Immature natural killer cell (primary cell): ENCODE results near the gene SEBOX. TPM values are rescaled to one million over a fixed set of nuclear protein-coding genes. Genes with fewer than 3 reads are reported as not detected.

Experiments used
- DNase-seq, 3 donors: peaks; one replicate each; pipeline ENCODE4 v3.0.0; 2022; ENCODE audit warnings: mixed read lengths in 1 of 3
- H3K27ac Mint-ChIP-seq, 6 donors: one replicate each; pipeline ENCODE4 v1.8.0; 2020; ENCODE audit warnings: mixed read lengths in 6 of 6, mild to moderate bottlenecking in 5 of 6, inconsistent platforms in 4 of 6, moderate library complexity in 3 of 6
- H3K27me3 Mint-ChIP-seq, 3 donors: one replicate each; pipeline ENCODE4 v1.8.0; 2020 to 2021; ENCODE audit warnings: low read depth in 3 of 3, mild to moderate bottlenecking in 3 of 3, mixed read lengths in 3 of 3, moderate library complexity in 3 of 3, inconsistent platforms in 1 of 3
- H3K36me3 Mint-ChIP-seq, 3 donors: one replicate each; pipeline ENCODE4 v1.8.0; 2020; ENCODE audit warnings: mixed read lengths in 3 of 3, inconsistent platforms in 2 of 3, mild to moderate bottlenecking in 2 of 3
- H3K4me1 Mint-ChIP-seq, 2 donors: one replicate each; pipeline ENCODE4 v1.8.0; 2020; ENCODE audit warnings: inconsistent platforms in 2 of 2, mild to moderate bottlenecking in 2 of 2, mixed read lengths in 2 of 2, moderate library complexity in 1 of 2
- H3K4me3 Mint-ChIP-seq, 5 donors: one replicate each; pipeline ENCODE4 v1.8.0; 2020; ENCODE audit warnings: mild to moderate bottlenecking in 5 of 5, mixed read lengths in 5 of 5, inconsistent platforms in 3 of 5, moderate library complexity in 3 of 5
- H3K9me3 Mint-ChIP-seq, 6 donors: one replicate each; pipeline ENCODE4 v1.8.0; 2020; ENCODE audit warnings: mild to moderate bottlenecking in 6 of 6, mixed read lengths in 6 of 6, inconsistent platforms in 4 of 6, moderate library complexity in 3 of 6
- polyA plus RNA-seq, 3 donors: library from polyadenylated mRNA; unstranded; fragments of 300-500 nt; fragmentation: Illumina TruSeq; gene quantifications; one replicate each; pipeline ENCODE4 v1.2.3, GENCODE V29; 2021

Gene SEBOX
- polyA plus RNA-seq, 3 donors from 2014 or later = not detected

DNA sequence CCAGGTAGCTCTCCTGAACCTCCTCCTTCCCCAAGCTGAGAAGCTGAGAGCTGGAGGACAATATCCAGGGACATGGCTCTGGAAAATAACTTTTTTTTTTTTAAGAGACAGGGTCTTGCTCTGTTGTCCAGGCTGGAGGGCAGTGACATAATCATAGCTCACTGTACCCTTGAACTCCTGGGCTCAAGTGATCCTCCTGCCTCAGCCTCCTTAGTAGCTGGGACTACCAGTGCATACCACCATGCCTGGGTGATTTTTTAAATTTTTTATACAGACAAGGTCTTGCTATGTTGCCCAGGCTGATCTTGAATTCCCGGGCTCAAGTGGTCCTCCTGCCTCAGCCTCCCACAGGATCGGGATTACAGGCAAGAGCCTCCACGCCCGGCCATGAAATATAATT lies 34.8 kb upstream of the SEBOX start:
- H3K36me3 Mint-ChIP-seq = peaks cover 0 to 9% (median 3%) of the 10 kb centered on the region in 3 donors
- H3K4me1 Mint-ChIP-seq = peaks cover 0 to 2% of the 10 kb centered on the region in 2 donors
- H3K27ac Mint-ChIP-seq = no peak overlapping the region
- no peak for DNase-seq
- H3K4me3 Mint-ChIP-seq = no peak overlapping the region
- peaks cover 1 to 2% (median 2%) of the 10 kb centered on the region in 3 donors for H3K27me3 Mint-ChIP-seq
- H3K9me3 Mint-ChIP-seq = no peaks in the 10 kb centered on the region

DNA sequence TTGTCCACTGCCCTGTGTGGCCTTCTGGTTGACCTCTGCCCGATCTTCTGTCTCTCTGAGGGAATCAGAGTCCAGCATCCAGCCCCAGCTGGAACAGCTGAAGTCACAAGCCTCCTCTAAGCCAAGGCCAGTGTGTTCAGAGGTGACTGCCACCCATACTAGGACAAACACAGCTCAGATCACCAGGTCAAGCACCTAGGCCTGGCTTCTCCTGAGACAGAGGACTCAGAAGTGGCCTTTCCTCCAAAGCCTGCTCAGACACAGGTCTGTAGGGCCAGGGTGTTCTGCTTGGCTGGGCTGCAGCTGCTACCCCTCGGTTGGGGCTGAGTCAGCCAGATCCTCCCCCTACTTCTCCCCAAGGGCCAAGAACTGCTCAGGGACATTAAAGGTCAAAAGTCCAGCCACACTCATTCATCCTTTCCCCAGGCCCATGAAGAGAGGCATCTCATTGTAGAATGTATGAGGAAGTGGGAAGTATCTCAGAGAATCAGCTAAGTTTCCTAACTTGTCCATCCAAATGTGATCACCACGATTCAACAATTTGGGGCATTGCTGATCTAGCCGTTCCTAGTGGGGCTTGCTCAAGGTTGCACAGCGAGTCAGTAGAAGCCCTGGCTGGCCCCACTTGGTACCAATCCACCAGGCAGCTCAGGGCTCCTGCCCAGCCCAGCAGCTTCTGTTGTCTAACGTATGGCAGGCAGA lies 33.4 kb upstream of the SEBOX start:
- Mint-ChIP-seq H3K9me3 (no peaks in the 10 kb centered on the region), H3K4me3 (no peak overlapping the region), H3K36me3 (peaks cover 6 to 16% (median 10%) of the 10 kb centered on the region in 3 donors), H3K4me1 (no peaks in the 10 kb centered on the region), H3K27me3 (peaks cover 0 to 3% (median 2%) of the 10 kb centered on the region in 3 donors), H3K27ac (peak overlapping the region in 3 of 6 donors; percentile 6 to 57 (median 22))
- DNase-seq = no peak

DNA sequence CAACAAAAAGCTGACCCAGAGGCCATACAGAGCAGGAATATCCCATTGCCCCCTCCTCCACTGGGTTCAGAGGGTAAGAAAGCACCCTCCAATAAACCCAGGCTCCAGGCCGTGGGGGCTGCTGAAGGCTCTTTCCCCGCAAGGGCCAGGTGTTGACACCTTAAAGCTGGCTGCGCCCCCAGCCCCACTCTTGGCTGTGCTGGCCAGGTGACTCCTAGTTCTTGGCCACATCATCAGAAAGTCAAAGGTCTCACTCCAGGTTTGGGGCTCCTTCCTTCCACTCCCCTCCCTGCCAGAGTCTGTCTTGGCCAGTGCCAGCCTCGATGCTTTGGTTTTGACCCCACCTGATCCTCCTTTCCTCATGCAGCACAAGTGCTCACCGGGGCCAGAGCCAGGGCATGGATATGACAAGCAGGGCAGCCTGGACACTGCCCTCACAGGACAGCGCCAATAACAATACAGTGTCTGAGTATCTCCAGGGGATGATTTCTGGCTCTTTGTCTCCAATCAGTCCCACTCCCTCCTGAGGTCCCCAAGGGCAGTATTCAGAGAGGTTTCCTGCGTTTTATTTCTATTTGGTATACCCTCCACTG lies 32.8 kb upstream of the SEBOX start:
- no peak for DNase-seq
- Mint-ChIP-seq H3K4me1 (no peaks in the 10 kb centered on the region), H3K4me3 (no peak overlapping the region), H3K9me3 (no peaks in the 10 kb centered on the region), H3K27ac (peak overlapping the region in 3 of 6 donors; percentile 6 to 22 (median 21)), H3K36me3 (peaks cover 6 to 16% (median 10%) of the 10 kb centered on the region in 3 donors), H3K27me3 (peaks cover 0 to 3% (median 2%) of the 10 kb centered on the region in 3 donors)

DNA sequence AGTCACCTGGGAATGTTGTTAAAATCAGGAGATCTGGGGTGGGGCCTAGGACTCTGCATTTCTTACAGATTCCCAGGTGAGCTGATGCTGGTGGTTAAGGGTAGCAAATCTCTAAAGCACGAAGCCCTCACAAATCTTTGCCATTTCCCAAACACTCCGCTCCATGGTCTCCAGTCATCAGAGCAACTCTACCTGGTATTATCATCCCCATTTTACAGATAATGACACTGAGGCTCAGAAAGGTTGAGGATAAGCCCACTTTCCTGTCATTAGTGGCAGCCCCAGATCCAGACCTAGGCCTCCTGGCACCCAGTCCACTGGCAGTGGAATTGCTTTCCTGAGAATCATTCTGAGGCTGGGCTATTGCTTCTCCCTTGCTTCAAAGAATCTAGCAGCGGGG lies 32.3 kb upstream of the SEBOX start:
- Mint-ChIP-seq H3K27me3 (peaks cover 0 to 3% (median 2%) of the 10 kb centered on the region in 3 donors), H3K4me1 (no peaks in the 10 kb centered on the region), H3K9me3 (no peaks in the 10 kb centered on the region), H3K4me3 (no peak overlapping the region), H3K36me3 (peaks cover 6 to 21% (median 10%) of the 10 kb centered on the region in 3 donors), H3K27ac (peak overlapping the region in 1 of 6 donors; percentile 58)
- DNase-seq = no peak

DNA sequence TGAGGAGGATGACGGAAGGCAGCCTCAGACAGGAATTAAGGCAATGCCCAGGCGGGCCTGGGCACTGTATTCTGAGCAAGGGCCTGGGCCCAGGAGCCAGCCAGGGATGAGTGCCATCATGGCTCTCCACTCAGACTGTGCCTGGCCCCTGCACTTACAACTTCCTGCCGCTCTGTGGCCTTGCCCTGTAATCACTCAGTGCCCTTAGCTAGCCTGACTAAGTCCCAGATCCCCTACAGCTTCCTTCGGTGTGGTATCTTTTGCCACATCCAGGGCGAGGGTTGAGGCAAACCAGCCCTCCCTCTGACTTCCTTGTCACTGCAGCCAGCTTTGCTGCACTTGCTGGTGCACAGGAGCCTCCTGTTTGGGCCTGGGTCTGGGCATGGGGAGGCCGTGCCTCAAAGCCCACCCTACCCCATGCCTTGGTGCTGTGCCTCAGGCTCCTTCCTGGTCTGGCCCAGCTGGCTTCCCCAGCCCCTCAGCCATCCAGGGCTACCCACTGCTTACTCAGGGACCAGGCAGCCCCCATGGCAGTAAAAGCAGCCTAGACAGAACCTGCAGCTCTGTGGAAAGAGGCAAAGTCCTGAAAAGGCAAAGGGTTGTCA lies 31.7 kb upstream of the SEBOX start:
- no peak overlapping the region for H3K27ac Mint-ChIP-seq
- peaks cover 6 to 22% (median 10%) of the 10 kb centered on the region in 3 donors for H3K36me3 Mint-ChIP-seq
- H3K4me3 Mint-ChIP-seq = no peak overlapping the region

DNA sequence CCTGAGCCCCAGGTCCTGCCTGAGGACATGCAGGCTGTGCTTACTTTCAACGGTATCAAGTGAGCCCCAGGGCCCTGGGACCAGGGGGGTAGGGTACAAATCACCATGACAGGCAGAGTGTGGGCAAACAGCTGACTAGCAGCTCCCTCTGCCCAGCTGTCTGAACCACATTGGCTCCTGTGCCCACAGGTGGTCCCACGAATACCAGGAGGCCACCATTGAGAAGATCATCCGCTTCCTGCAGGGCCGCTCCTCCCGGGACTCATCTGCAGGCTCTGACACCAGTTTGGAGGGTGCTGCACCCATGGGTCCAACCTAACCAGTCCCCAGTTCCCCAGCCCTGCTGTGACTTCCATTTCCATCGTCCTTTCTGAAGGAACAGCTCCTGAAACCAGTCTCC lies 31.0 kb upstream of the SEBOX start:
- Mint-ChIP-seq H3K4me3 (no peak overlapping the region), H3K27ac (no peak overlapping the region), H3K27me3 (peaks cover 2 to 3% (median 2%) of the 10 kb centered on the region in 3 donors), H3K4me1 (no peaks in the 10 kb centered on the region), H3K36me3 (peaks cover 10 to 26% (median 12%) of the 10 kb centered on the region in 3 donors), H3K9me3 (no peaks in the 10 kb centered on the region)
- DNase-seq = no peak

More for the DNA sequence above, 31.7 kb upstream of the SEBOX start:
- no peaks in the 10 kb centered on the region for H3K9me3 Mint-ChIP-seq
- peaks cover 0 to 3% (median 2%) of the 10 kb centered on the region in 3 donors for H3K27me3 Mint-ChIP-seq
- DNase-seq = no peak
- H3K4me1 Mint-ChIP-seq = no peaks in the 10 kb centered on the region

DNA sequence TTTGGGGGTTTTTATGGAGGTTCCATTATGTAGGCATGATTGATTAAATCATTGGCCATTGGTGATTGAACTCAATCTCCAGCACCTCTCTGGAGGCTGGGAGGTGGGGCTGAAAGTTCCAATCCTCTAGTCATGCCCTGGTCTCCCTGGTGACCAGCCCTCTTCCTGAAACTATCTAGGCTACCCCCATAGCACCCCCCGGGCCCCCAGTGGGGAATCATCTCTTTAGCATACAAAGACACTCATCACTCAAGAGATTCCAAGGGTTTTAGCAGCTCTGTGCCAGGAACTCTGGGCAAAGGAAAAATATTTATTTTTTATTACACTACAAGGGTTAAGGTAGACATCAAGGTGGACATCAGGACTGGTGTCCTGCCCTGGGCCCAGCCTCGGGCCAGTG lies 30.4 kb upstream of the SEBOX start:
- no peak for DNase-seq
- peaks cover 13 to 31% (median 14%) of the 10 kb centered on the region in 3 donors for H3K36me3 Mint-ChIP-seq
- H3K9me3 Mint-ChIP-seq = no peaks in the 10 kb centered on the region
- H3K27ac Mint-ChIP-seq = no peak overlapping the region
- H3K4me1 Mint-ChIP-seq = no peaks in the 10 kb centered on the region
- H3K27me3 Mint-ChIP-seq = peaks cover 1 to 3% (median 2%) of the 10 kb centered on the region in 3 donors
- no peak overlapping the region for H3K4me3 Mint-ChIP-seq

DNA sequence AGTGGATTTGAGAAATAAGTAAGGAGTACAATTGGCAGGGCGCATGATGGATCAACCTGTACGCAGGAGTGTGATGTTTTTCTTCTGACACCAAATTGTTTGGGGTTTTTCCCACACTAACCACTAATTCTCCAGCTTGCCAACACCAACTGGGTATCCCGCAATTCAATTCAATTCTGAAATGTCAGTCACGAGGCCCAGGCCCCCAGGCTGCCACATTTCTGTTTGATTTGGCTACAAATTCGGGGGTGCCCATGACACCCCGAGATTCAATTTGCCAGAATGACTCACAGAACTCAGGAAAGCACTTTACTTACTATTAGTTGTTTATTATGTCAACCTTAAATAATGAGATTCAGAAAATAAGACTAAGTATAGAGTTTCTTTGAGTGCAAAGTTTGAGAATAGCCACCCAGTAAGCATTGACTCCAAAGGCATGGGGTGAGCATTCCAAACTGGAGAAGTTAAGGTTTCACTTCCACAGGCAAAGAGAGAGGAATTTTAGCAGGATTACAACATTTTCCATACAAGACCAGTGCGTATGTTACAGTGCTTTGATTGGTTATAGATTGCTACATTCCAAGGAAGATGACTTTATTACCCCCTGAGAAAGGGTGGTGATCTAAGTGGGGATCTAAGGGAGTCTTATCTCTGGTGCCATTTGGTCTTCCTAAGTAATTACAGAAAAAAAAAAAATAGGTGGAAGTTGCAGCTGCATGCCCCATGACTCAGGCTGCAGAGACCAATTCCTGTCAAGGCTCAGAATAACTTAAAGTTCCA lies 29.5 kb upstream of the SEBOX start:
- peaks cover 0 to 3% (median 2%) of the 10 kb centered on the region in 3 donors for H3K27me3 Mint-ChIP-seq

DNA sequence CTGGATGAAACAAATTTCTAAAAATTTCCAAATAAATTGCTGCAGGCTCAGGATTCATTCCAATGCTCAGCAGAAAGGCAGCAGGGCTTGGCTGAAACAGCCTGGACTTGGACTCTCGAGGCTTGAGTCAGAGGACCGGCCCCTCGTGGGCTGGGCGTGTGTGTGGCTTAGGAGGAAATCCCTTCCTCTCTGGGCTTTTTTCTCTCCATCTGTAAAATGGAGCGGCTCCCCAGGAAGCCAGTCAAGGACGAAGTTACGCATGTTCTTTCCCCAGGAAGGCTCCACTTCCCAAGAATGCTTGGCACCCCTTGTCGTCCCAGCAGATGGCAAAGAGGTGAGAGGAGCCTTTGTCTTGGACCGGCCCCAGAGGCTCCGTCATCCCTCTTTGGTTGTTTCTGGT lies 27.5 kb upstream of the SEBOX start:
- DNase-seq = no peak
- Mint-ChIP-seq H3K4me1 (no peaks in the 10 kb centered on the region), H3K9me3 (peaks cover 0 to 3% (median 0%) of the 10 kb centered on the region in 6 donors), H3K36me3 (peaks cover 23 to 42% (median 29%) of the 10 kb centered on the region in 3 donors), H3K27me3 (peaks cover 0 to 2% (median 1%) of the 10 kb centered on the region in 3 donors), H3K27ac (no peak overlapping the region), H3K4me3 (no peak overlapping the region)

More for the DNA sequence above, 29.5 kb upstream of the SEBOX start:
- no peak for DNase-seq
- H3K27ac Mint-ChIP-seq = no peak overlapping the region
- no peak overlapping the region for H3K4me3 Mint-ChIP-seq
- peaks cover 0 to 1% (median 0%) of the 10 kb centered on the region in 6 donors for H3K9me3 Mint-ChIP-seq
- peaks cover 15 to 40% (median 22%) of the 10 kb centered on the region in 3 donors for H3K36me3 Mint-ChIP-seq
- H3K4me1 Mint-ChIP-seq = no peaks in the 10 kb centered on the region

DNA sequence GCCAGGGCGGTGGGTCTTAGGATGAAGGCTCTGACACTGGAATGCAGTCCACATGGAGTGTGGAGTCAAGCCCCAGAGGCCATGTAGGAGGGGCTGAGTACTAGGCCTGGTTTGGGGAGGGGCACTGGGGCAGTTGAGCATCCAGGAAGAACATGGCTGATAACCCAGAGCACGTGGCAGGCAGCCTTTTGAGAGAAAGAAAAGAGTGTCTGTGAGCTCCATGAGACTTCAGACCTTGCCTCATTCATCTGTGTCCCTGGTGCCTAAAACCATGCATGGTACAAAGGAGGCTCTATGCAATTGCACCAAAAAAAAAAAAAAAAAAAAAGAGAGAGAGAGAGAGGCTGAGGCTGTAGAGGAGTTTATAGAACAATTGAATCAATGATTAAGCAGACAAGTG lies 26.4 kb upstream of the SEBOX start:
- Mint-ChIP-seq H3K4me1 (peaks cover 0 to under 1% of the 10 kb centered on the region in 2 donors), H3K4me3 (no peak overlapping the region), H3K9me3 (peaks cover 0 to 3% (median 0%) of the 10 kb centered on the region in 6 donors), H3K27ac (no peak overlapping the region), H3K36me3 (peaks cover 20 to 39% (median 29%) of the 10 kb centered on the region in 3 donors), H3K27me3 (peaks cover 0 to 2% (median 1%) of the 10 kb centered on the region in 3 donors)
- DNase-seq = no peak

DNA sequence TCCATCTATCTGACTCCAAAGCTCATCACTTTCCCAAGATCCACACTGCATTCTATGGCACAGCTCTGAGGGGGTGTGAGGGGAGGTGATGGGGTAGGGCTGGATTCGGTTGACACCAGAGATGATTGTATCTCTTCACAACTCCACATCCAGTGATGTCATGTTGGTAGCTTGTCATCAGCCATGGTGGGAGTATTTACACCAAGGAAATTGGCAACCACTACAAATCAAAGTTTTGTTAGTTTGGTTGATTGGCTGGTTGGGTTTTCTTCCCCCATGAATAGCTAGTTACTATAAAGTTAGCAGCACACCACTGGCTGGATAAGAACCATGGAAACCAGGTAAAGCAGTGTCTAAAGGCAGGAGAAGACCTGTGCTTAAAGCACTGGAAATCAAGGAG lies 26.0 kb upstream of the SEBOX start:
- H3K36me3 Mint-ChIP-seq = peaks cover 20 to 39% (median 29%) of the 10 kb centered on the region in 3 donors
- peaks cover 0 to 3% (median 0%) of the 10 kb centered on the region in 6 donors for H3K9me3 Mint-ChIP-seq
- peaks cover 0 to 2% (median 1%) of the 10 kb centered on the region in 3 donors for H3K27me3 Mint-ChIP-seq
- no peak overlapping the region for H3K27ac Mint-ChIP-seq
- H3K4me3 Mint-ChIP-seq = no peak overlapping the region
- peaks cover 0 to 5% of the 10 kb centered on the region in 2 donors for H3K4me1 Mint-ChIP-seq
- no peak for DNase-seq

DNA sequence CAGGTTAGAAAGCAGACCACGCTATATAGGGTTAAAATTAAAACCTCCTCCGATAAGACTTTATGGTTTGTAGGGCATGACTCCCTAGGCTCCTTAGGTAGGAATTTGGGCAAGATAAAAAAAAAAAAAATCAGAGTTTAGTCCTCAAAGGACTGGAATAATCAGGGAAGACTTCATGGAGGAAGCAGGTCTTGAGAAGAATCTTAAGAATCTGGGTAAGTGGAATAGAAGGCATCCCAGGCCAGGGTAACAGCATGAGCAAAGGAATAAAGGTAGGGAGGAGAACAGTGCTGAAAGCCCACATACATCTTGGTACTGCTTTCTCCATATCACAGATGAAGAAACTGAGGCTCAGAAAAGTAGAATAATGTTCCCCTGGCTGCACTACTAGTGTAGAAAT lies 25.6 kb upstream of the SEBOX start:
- H3K4me1 Mint-ChIP-seq = peaks cover under 1 to 9% of the 10 kb centered on the region in 2 donors
- H3K27me3 Mint-ChIP-seq = peaks cover 0 to 2% (median 1%) of the 10 kb centered on the region in 3 donors
- H3K27ac Mint-ChIP-seq = no peak overlapping the region
- H3K36me3 Mint-ChIP-seq = peaks cover 20 to 39% (median 29%) of the 10 kb centered on the region in 3 donors
- DNase-seq = no peak
- no peak overlapping the region for H3K4me3 Mint-ChIP-seq
- peaks cover 0 to 3% (median 0%) of the 10 kb centered on the region in 6 donors for H3K9me3 Mint-ChIP-seq

DNA sequence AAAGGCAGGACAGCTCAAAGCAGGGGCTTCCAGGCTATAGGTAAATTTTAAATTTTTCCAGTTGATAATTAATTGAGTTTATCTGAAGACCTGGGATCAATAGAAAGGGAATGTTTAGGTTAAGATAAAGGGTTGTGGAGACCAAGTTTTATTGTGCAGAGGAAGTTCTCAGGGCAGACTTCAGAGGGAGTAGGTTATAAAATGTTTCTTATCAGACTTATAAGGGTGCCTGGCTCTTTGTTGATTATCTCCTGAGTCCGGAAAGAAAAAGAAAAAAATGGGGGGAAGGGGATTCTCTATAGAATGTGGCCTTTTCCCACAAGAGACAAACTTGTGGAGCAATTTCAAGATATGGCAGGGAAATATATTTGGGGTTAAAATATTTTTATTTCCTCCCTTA lies 25.1 kb upstream of the SEBOX start:
- Mint-ChIP-seq H3K27ac (no peak overlapping the region), H3K36me3 (peaks cover 20 to 39% (median 29%) of the 10 kb centered on the region in 3 donors), H3K27me3 (peaks cover 0 to 2% (median 1%) of the 10 kb centered on the region in 3 donors), H3K4me3 (no peak overlapping the region), H3K4me1 (peaks cover 4 to 13% of the 10 kb centered on the region in 2 donors), H3K9me3 (peaks cover 0 to 3% (median 0%) of the 10 kb centered on the region in 6 donors)
- no peak for DNase-seq
